ENCODE results near the gene POT1.

The POT1 gene

DNA sequence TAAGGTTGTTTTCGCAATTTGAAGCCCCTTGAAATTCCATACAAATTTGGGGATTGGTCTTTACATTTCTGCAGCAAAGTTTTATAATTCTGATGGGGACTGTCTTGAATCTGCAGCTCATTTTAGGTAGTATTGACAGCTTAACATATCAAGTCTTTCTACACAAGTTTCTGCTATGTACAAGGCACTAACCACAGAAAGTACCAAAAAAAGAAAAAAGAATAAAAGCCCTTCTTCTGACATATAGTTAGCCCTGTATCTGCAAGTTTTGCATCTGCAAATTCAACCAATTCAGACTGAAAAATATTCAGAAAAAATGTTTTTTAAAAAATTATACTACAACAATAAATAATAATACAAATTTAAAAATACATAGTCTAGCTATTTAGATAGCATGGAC is 15.3 kb downstream of the POT1 start:
- no peak for DNase-seq (ENCODE audit: low read depth in 2 of 2, low spot score in 1 of 2)

DNA sequence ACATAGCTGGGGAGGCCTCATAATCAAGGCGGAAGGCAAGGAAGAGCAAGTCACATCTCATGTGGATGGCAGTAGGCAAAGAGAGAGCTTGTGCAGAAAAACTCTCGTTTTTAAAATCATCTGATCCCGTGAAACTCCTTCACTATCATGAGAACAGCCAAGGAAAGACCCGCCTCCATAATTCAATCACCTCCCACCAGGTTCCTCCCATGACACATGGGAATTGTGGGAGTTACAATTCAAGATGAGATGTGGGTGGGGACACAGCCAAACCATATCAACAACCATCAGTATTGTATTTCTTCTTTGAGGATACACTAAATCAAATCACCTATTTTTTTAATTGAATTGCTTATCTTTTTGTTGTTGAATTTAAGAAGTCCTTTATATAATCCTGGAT is 16.7 kb downstream of the POT1 start:
- DNase-seq (ENCODE audit: low read depth in 2 of 2, low spot score in 1 of 2): no peak

DNA sequence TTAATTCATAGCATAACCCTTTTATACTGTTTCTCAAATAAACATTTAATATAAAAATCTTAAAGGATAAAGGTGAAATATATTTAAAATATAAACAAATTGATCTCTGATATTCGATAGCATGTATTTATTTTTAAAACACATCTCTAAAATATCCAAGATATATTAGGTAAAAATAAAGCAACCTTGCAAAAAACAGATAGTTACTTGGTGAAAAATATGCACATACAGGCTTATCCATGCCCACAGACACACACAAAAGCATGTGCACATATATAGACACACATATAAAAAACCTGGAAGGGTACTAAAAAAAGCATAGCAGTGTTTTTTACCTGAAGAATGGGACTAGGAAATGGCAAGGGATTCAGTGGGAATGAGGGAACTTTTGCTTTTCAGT is 19.8 kb downstream of the POT1 start:
- DNase-seq (ENCODE audit: low read depth in 2 of 2, low spot score in 1 of 2): no peak

DNA sequence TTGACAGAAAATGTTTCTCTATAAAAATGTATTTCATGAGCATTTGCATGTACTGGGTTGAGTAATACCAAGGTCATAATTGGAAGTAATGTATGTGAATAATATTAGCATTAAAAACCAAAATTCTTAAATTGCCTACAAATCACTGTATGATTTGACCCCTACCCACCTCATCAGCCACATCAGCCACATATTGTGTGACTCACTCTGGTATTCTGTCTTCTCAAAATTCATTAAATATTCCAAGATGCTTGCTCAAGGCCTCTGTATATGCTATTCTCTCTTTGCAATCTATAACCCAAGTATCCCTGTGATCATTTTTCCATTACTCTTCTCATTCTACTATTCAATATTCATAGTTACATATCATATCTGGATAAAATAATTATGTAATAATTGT is 21.4 kb downstream of the POT1 start:
- DNase-seq (ENCODE audit: low read depth in 2 of 2, low spot score in 1 of 2): no peak

DNA sequence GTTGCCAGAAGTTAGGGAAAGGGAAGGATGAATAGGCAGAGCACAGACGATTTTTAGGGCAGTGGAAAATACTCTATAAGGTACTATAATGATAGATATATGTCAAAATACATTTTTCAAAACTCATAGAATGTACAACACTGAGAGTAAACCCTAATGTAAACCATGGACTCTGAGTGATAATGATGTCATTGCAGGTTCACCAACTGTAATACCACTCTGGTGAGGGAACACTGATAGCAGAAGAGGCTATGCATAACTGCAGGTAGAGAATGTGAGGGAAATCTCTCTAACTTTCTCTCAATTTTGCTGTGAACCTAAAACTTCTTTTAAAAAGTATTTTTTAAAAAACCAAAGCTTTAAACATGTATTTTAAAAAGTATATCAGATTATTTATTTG is 22.1 kb downstream of the POT1 start:
- no peak for DNase-seq (ENCODE audit: low read depth in 2 of 2, low spot score in 1 of 2)

DNA sequence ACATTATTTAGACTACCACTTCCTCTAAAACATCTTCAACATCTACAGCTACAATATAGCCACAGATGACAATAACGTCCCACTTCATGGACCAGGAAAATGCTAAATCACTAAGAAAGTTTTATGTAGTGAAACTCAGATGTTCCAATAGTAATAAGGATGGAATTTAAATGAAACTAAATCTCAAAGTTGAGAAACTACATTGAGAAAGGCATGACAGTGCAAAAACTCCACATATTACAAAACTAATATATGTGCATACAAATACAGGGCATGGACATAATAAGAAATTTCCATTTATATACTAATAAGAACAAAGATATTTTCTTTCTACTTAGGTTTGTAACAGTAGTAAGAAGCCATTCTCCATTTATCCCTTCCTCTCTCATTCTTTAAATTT is 31.1 kb downstream of the POT1 start:
- no peak for DNase-seq (ENCODE audit: low read depth in 2 of 2, low spot score in 1 of 2)

DNA sequence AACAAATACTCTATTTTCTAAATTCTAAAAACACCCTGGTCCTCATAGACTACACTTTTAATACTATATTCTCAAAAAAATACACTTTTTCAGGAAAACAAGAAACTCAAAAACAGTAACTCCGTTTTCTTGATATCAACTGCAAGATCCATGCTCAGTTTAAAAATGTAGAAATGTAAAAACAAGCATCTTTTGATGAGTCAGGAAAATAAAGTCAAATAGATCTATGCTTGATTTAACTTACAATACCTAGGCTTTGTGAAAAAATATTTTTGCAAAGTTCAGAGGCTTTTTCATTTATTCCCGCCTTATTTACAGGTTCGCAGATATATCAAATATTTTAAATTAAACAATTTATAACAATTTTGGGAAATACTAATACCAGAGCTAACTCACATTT is 33.6 kb downstream of the POT1 start:
- DNase-seq (ENCODE audit: low read depth in 2 of 2, low spot score in 1 of 2): no peak

DNA sequence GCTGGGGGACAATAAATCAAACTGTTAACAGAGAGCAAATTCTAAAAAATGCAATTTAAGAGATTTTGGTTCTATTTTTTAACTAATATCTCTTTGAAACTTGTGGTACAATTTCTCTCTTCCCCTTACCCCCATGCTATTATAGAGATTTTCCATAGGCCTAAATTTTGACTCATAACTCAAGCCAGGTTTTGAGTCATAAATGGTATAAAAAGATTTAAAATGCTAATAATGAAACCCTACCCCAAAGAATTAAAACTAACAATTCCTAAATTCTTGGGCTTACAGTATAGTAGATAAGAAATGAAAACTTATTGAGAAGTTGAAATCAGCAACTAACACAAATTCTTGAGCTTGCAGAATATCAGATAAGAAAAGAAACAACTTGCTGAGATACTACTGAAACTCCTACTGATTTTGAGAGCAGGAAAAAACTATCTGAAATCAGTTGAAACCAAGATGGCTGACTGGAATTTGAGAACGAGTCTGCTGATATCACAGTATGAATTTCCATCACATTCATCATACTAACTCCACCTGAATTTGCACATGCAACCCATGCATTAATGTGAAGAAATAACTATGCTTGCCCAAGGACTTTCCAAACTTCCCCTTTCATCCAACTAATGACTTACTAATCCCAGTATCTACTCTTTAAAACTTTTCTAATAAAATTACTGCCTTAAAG is 36.3 kb downstream of the POT1 start:
- no peak for DNase-seq (ENCODE audit: low read depth in 2 of 2, low spot score in 1 of 2)

DNA sequence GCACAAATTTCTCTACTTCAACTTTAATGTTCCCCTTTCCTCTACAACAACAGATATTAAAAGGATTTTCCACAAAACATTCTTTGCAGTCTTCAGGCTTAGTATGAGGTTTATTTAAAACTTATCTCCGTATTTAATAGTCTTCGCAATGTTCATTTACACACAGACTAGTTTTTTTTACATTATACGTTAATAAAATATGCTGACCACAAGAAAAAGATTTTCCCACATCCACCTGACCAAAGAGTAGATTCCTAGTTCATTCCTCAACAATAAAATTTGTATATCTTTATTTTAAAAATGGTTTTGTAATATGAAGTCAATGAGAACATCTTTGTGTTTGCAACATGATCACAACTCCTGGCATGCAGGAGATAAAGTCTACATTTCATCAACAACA is 42.4 kb downstream of the POT1 start:
- DNase-seq (ENCODE audit: low read depth in 2 of 2, low spot score in 1 of 2): no peak

DNA sequence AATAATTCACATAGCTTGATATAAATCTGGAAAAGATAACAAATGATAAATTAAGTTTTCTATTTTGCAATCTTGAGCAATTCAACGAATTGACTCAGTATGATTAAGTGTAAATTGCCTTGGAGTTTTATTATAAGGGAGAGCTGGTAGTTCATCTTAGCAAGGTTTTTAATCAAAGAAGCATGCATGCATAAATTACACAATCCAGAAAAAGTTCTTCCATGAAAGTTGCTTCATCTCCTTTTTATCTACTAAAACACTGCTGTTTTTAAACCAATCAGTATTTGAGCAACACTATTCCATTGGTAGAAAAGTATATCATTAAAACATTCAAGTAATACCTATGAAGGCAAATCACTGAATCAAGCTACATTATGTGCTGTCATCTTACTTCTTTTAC is 47.6 kb downstream of the POT1 start:
- no peak for DNase-seq (ENCODE audit: low read depth in 2 of 2, low spot score in 1 of 2)

DNA sequence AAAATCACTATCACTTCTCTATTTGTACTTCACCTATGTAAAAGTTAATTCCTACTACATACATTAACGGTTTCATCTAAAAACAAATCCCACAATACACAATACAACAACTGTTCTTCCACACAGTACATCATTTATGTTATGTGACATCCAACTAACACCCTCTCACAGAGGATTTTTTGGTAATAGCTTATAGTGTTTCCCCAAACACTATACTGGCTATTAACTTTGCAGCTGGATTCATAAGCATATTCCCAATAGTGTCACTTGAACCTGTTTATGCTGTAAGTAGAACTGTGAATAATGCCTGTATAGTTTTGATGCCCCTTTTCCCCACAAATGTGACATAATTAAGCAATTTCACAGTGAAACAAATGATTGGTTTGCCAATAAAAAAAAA is 49.9 kb downstream of the POT1 start:
- DNase-seq (ENCODE audit: low read depth in 2 of 2, low spot score in 1 of 2): no peak

DNA sequence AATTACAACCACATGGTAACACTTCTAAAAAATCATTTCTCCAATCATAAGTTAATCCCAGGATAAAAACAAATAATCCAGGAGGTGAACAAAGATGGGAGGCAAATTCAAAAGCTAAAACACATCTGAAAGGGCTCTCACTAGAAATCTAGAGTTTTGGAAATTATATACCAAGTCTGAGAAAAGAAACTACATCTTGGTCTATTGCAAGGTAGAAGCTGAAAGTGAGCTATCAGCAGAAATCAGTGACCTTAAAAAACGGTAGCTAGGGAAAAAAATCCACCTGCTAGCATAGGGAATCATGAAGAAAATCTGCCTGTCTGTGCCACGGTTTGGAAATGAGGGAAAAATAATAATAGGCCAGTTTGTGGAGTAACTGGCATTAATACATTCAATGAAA is 50.5 kb downstream of the POT1 start:
- no peak for DNase-seq (ENCODE audit: low read depth in 2 of 2, low spot score in 1 of 2)

DNA sequence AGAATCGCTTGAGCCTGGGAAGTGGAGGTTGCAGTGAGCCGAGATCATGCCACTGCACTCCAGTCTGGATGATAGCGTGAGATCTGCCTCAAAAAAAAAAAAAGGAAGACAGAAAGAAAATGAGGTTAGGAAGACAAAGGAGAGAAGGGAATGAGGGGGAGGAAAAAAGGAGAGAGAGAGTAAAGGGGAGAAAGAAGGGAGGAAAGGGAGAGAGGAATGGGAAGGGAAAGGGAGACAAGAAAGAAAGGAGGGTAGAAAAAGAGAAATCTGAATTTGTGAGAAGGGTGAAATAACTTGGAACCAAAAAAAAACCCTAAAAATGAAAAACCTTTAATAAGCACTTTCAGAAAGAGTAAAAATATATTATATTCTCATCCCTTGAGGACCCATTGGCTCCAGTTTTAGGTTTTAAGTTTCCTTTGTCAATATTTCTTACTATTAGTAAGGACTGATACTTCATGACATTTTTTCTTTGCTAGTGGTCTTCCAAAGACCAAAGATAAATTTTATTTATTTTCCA is 54.9 kb downstream of the POT1 start:
- no peak for DNase-seq (ENCODE audit: low read depth in 2 of 2, low spot score in 1 of 2)

DNA sequence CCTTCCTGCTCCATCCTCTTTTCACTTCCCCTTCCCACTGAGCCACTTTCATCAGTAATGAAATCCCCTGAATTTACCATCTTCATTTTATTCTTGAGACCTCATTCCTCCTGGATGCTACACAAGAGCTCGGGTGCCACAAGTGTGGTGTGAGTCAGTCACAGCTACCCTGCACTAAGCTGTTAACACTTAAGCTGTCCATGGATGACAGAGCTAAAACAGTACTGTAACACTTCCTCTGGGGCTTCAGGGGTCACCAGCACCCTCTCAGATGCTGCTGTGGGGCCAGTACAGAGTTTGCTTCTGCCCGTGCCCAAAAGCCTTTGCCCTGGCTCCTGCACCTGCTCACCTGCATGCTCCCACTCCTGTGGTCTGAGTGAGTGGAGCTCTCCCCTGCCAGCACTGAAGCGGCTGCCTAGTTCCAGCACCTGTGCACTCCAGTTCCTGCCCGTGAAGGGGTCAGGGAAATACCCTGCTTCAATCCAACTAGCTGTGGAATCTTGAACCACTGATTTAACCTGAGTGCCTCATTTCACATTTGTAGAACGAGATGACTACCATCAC is 71.9 kb downstream of the POT1 start:
- DNase-seq (ENCODE audit: low read depth in 2 of 2, low spot score in 1 of 2): no peak

DNA sequence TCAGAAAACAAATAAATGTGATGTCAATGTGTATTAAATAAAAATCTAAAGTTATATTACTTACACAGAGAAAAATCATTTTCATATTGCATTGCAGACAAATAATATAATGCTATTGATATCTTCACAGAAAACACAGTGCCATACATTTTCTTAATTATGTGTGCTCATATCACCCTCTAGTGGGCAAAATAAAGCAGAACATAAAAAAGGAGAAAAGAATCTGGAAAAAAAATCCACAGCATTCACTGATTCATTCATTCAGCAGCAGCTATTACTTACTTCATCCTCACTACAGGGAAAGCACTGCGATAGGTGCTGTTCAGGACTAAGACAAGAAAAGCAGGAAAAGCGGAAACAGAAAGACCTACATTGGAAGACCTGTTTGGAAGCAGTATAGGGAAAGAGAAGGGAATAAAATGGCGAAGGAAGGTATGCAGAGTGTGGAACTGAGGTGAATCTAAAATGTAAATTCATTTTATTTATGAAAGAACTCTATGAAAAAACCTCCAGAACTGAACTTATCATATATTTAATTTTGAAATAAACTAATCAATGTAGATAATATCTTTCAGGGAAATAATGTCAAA is 73.2 kb downstream of the POT1 start:
- no peak for DNase-seq (ENCODE audit: low read depth in 2 of 2, low spot score in 1 of 2)

DNA sequence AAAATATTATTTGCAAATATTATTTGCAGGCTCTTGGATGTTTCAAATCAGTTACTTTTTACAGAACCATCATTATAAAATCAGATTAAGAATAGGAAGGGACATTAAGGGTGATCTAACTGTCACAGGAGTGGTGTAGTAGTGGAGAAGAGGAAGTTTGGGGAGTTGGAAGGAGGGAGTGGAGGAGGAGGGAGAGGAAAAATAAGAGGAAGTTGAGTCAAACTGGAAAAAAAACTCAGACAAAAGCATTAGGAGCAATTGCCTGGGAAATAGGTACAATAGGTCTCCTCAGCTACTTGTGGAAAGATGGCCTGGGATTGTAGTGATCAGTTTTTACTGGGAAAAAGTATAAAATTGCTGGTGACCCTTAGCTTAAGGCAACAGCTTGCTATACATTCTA is 86.3 kb downstream of the POT1 start:
- DNase-seq (ENCODE audit: low read depth in 2 of 2, low spot score in 1 of 2): no peak

DNA sequence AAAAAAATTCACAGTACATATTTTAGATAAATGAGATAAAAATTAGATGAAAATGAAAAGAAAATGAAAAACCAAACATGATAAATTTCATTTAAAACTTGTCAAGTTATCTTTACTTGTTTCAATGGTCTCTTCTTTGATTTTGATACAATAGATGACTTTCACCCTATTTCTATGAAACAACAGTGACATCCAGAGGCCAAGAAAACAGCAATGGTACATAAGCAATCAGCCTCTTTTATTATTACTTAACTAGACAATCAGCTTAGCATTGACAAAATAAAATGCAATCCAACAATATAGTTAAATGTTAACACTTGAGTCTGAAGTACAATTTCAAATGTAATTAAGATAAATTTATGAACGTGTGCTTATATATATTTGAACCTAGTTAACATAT is 89.2 kb downstream of the POT1 start:
- DNase-seq (ENCODE audit: low read depth in 2 of 2, low spot score in 1 of 2): no peak

DNA sequence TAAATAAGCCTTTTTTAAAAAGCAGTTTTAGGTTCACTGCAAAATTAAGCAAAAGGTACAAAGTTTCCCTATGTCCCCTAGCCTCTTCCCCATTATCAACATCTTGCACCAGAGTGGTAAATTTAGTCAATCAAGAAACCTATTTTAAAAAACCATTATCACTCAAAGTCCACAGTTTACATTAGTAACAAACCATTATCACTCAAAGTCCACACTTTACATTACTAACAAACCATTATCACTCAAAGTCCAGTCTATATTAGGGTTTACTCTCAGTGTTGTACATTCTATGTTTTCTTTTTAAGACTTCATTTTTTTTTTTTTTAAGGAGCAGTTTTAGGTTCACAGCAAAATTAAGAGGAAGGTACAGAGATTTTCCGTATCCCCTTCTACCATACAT is 89.9 kb downstream of the POT1 start:
- DNase-seq (ENCODE audit: low read depth in 2 of 2, low spot score in 1 of 2): no peak

DNA sequence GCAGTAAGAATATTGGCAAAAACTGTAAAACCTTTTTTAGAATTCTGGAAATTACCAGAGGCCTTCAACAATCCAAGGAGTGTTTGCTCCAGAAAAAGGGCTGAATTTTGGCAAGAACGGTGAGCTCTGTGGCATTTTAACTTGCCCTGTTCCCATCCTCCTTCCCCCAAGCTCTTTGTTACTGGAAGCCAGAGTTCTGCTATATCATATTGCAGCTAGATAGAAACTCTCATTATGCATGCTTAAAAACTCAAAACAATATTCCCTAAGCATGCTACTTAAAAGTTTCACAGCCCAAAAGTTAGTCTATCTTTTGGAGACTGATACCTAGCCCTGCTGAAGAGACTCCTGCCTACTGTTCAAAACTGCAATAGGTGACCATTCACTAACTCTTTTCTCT is 93.5 kb downstream of the POT1 start:
- no peak for DNase-seq (ENCODE audit: low read depth in 2 of 2, low spot score in 1 of 2)

DNA sequence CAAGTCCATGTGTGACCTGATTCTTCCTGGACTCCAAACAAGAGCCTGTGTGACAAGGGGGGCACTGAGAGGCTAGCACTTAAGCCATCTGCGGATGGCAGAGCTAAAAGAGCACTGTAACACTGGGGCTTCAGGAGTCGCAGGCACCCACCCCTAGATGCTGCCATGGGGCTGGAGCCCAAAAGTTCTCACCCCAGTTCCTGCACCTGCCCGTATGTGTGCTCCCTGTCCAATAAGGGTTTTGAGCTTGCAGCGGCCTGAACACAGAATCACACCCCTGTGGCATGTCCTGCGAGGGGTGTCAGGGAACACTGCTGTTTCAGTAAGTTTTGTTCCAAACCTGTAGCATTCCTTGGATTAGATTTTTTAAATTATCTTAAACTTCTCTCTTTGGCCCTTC is 110.8 kb downstream of the POT1 start:
- DNase-seq (ENCODE audit: low read depth in 2 of 2, low spot score in 1 of 2): no peak

DNA sequence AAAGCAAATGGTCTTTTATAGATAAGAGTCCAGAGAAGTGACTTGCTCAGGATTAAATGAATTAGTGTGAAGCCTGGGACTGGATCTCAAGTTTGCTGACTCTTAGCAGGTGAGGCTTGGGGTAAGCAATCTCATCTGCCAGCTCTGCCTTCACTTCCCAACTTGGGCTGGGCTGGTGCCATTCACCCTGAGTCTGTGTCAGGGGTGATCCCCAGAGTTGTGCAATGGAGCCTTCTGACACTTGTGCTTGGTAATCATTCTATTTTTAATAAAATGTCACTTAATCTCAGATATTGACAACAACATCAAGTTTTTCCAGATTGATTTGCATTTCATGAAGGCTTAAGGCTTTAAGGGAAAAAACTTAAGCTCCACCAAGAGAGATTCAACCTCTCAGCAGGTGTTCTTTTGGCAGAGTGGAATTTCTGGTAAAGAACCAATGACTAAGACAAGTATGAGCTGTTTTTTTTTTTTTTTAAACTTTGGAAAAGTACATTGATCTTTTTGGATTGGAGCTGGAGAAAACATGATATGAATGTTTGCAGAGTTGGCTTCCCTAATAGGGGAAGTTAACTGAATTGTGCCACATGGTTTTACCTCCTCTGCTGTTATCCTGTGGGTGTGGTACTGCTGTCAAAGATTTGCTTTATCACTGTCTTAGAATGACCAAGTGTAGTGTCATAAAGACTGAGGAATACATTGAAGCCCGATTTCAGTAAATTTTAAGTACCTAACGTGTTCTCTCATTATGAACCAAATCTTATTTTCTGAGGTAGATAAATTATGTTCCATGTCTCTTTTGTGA is 115.4 kb downstream of the POT1 start:
- no peak for DNase-seq (ENCODE audit: low read depth in 2 of 2, low spot score in 1 of 2)

DNA sequence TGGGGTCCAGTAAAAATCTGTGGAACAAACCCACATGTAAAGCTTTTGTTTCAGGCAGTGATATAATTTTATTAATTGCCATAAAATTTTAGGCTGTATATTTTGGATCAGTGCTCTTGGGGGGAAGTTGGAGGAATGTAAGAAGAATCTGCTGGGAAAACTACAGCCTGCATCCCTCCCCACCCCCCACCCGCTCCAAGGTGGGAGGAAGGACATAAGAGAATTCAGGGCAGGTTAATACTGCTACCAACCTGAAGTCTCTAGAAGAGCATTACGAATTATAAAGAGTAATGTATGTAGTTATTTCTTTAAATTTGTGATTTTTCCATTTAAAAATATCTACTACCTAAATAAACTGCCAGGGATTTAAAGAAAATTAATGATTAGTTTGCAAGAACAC is 116.9 kb downstream of the POT1 start:
- DNase-seq (ENCODE audit: low read depth in 2 of 2, low spot score in 1 of 2): no peak

All from stimulated activated CD8-positive, alpha-beta memory T cell treated with anti-CD3 and anti-CD28 coated beads, Interleukin-4, amount 100 ng/mL, for 1 hour (primary cell).